HFFc6 (cell line): ENCODE results near the gene PLEKHG4. TPM values are rescaled to one million over a fixed set of nuclear protein-coding genes. Genes with fewer than 3 reads are reported as not detected.

Experiments used
- DNase-seq: peaks from one replicate; pipeline ENCODE4 v3.0.0-alpha.2; 2018
- H3K27ac Mint-ChIP-seq: 2 replicates; pipeline ENCODE4 v1.8.0; 2020; ENCODE audit warnings: mild to moderate bottlenecking, mixed read lengths
- H3K27me3 Mint-ChIP-seq: 2 replicates; pipeline ENCODE4 v1.8.0; 2021; ENCODE audit warnings: mild to moderate bottlenecking, moderate library complexity, mixed read lengths; ENCODE audit not compliant: insufficient read depth
- H3K36me3 Mint-ChIP-seq: 2 replicates; pipeline ENCODE4 v1.8.0; 2021; ENCODE audit warnings: low read depth, mixed read lengths
- H3K4me1 Mint-ChIP-seq: 2 replicates; pipeline ENCODE4 v1.8.0; 2020; ENCODE audit warnings: low read depth, mixed read lengths
- H3K4me3 Mint-ChIP-seq: 2 replicates; pipeline ENCODE4 v1.8.0; 2020; ENCODE audit warnings: mild to moderate bottlenecking, moderate library complexity, mixed read lengths
- H3K9me3 Mint-ChIP-seq: 2 replicates; pipeline ENCODE4 v1.8.0; 2020; ENCODE audit warnings: mild to moderate bottlenecking, mixed read lengths
- CTCF ChIP-seq: fragments of 200-600 bp; sonication (generic); IDR thresholded peaks from 2 replicates; pipeline ENCODE4 v1.5.0; 2021; ENCODE audit warnings: antibody characterized with exemption, mild to moderate bottlenecking
- total RNA-seq, 6 experiments: library from RNA; stranded (reverse); fragmentation: NEBNext Ultra II Directional; extraction: Animal tissue kit (Norgen Biotek cat#: 25700); gene quantifications; 2 replicates in 1 of 6; 3 replicates in 5 of 6; pipeline ENCODE4 v1.2.3, GENCODE V29; 2021

PLEKHG4 gene
- total RNA-seq, 6 experiments from 2014 or later: 8.6 to 14.1 (median 13.0) TPM

GRCh38 chr16:67281536-67282446 is 2.5 kb downstream of the PLEKHG4 start:
- DNase-seq: no peak
- H3K27me3 Mint-ChIP-seq: peaks cover 6% of the 10 kb centered on the region
- no peak for TF ChIP-seq CTCF
- H3K4me3 Mint-ChIP-seq: no peak overlapping the region
- H3K4me1 Mint-ChIP-seq: peaks cover 31% of the 10 kb centered on the region
- H3K9me3 Mint-ChIP-seq: no peaks in the 10 kb centered on the region
- peaks cover 13% of the 10 kb centered on the region for H3K36me3 Mint-ChIP-seq
- H3K27ac Mint-ChIP-seq: no peak overlapping the region

- no peak for TF ChIP-seq CTCF
- no peak for DNase-seq
- Mint-ChIP-seq H3K4me1 (peaks cover 25% of the 10 kb centered on the region), H3K36me3 (peaks cover 13% of the 10 kb centered on the region), H3K4me3 (no peak overlapping the region), H3K27ac (no peak overlapping the region), H3K9me3 (no peaks in the 10 kb centered on the region), H3K27me3 (peaks cover 6% of the 10 kb centered on the region)
Observed at GRCh38 chr16:67282447-67282805, 3.1 kb downstream of the PLEKHG4 start.

- TF ChIP-seq CTCF: peak; percentile 43
- Mint-ChIP-seq H3K27me3 (peaks cover 8% of the 10 kb centered on the region), H3K4me1 (peaks cover 17% of the 10 kb centered on the region), H3K27ac (no peak overlapping the region), H3K9me3 (no peaks in the 10 kb centered on the region), H3K4me3 (no peak overlapping the region), H3K36me3 (peaks cover 13% of the 10 kb centered on the region)
- peak; percentile 8 for DNase-seq
Observed at GRCh38 chr16:67283039-67283825, 3.9 kb downstream of the PLEKHG4 start.

GRCh38 chr16:67283826-67284555 is 4.7 kb downstream of the PLEKHG4 start:
- Mint-ChIP-seq H3K4me1 (peaks cover 12% of the 10 kb centered on the region), H3K4me3 (no peak overlapping the region), H3K27me3 (peaks cover 8% of the 10 kb centered on the region), H3K9me3 (no peaks in the 10 kb centered on the region), H3K36me3 (peaks cover 13% of the 10 kb centered on the region), H3K27ac (no peak overlapping the region)
- TF ChIP-seq CTCF: no peak
- no peak for DNase-seq
